ENCODE results near the gene FBLN2. TPM values are rescaled to one million over a fixed set of nuclear protein-coding genes. Genes with fewer than 3 reads are reported as not detected.
A peak's percentile ranks its signal among the peaks of the same experiment; 100 is the strongest.
"Not testable (repeated sequence)": the region's sequence is repeated elsewhere in the genome, so short reads cannot be mapped to it uniquely, and the experiment has no call there.

FBLN2 gene
- 10 to 100 TPM in 2 of 6 donors, 1 to 10 TPM in 4; 4.8 to 17.8 (median 8.0) TPM for polyA plus RNA-seq (ENCODE audit: low read depth in 6 of 6)

GRCh38 chr3:13548696-13549622 lies at the start of gene FBLN2:
Gene FBLN2, plus strand, starts transcription at chr3:13549125. Its CDS starts 21,231 bp downstream, at chr3:13570356.
- peak; percentile 60 for DNase-seq
- Mint-ChIP-seq H3K9me3 (no peaks in the 10 kb centered on the region), H3K4me3 (peak within 1 kb of the TSS; percentile 77 to 92 (median 86)), H3K4me1 (peaks cover 39 to 61% (median 53%) of the 10 kb centered on the region in 3 donors), H3K27ac (peak within 1 kb of the TSS; percentile 49 to 95 (median 81)), H3K27me3 (peaks cover 4 to 37% (median 16%) of the 10 kb centered on the region in 3 donors), H3K36me3 (no peaks in the 10 kb centered on the region)
- peak; percentile 55 to 61 for ATAC-seq (ENCODE audit: low read depth in 2 of 2)

GRCh38 chr3:13499246-13499645 lies 49.7 kb upstream of the FBLN2 start:
- ATAC-seq (ENCODE audit: low read depth in 2 of 2); H3K36me3 Mint-ChIP-seq; H3K4me1 Mint-ChIP-seq; H3K9me3 Mint-ChIP-seq; H3K27ac Mint-ChIP-seq; DNase-seq; H3K4me3 Mint-ChIP-seq: not testable (repeated sequence)
- H3K27me3 Mint-ChIP-seq: peaks cover 3 to 24% (median 9%) of the 10 kb centered on the region in 3 donors

DNA sequence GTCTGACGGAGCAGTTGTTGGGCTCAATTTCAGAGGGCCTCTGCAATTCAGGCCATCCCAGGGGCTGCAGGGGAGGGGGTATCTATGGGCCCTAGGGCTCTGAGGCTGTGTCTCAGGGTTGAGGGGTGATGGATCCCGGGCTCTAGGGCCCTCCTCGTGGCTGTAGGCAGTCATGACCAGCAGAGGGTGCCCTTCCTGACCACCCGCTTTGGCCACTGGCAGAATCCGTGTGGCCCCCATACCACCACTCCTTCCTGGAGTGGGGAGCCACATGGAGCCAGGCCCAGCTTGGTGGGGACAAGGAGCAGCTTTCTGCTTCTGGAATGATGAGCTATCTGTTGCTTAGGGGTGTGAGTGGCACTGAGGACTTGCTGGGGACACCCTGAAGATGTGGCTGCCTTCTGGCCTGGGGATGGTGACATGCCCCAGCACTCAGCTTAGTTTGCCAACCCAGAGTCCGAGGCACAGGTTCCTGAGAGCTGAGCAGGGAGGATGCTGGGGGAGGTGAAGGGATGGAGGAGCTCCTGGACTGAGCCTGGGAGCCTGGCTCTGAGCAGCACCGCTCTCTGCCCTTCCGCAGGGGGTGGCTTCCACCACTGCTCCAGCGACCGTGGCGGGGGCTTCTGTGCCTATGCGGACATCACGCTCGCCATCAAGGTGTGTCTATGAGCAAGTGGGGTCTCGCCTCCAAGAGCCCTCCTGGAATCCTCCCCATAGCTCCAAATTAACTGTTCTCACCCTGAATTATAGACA lies 48.6 kb upstream of the FBLN2 start:
- Mint-ChIP-seq H3K4me3 (no peak overlapping the region), H3K9me3 (no peaks in the 10 kb centered on the region), H3K27me3 (peaks cover 3 to 17% (median 5%) of the 10 kb centered on the region in 3 donors), H3K36me3 (no peaks in the 10 kb centered on the region), H3K27ac (no peak overlapping the region), H3K4me1 (peaks cover 0 to 4% (median 0%) of the 10 kb centered on the region in 3 donors)
- ATAC-seq (ENCODE audit: low read depth in 2 of 2): no peak
- DNase-seq: no peak

GRCh38 chr3:13501056-13501455 lies 47.9 kb upstream of the FBLN2 start:
- H3K4me3 Mint-ChIP-seq: no peak overlapping the region
- no peak for ATAC-seq (ENCODE audit: low read depth in 2 of 2)

GRCh38 chr3:13501521-13501920 lies 47.4 kb upstream of the FBLN2 start:
- Mint-ChIP-seq H3K9me3 (no peaks in the 10 kb centered on the region), H3K4me1 (no peaks in the 10 kb centered on the region), H3K4me3 (no peak overlapping the region), H3K27me3 (peaks cover 0 to 12% (median 0%) of the 10 kb centered on the region in 3 donors), H3K27ac (no peak overlapping the region), H3K36me3 (no peaks in the 10 kb centered on the region)
- ATAC-seq (ENCODE audit: low read depth in 2 of 2): no peak
- no peak for DNase-seq

More at GRCh38 chr3:13501056-13501455, 47.9 kb upstream of the FBLN2 start:
- Mint-ChIP-seq H3K27me3 (peaks cover 0 to 12% (median 0%) of the 10 kb centered on the region in 3 donors), H3K27ac (peak overlapping the region in 1 of 6 donors; percentile 74), H3K36me3 (no peaks in the 10 kb centered on the region), H3K9me3 (no peaks in the 10 kb centered on the region), H3K4me1 (no peaks in the 10 kb centered on the region)
- no peak for DNase-seq

GRCh38 chr3:13501958-13502790 lies 46.8 kb upstream of the FBLN2 start:
- H3K36me3 Mint-ChIP-seq: no peaks in the 10 kb centered on the region
- H3K9me3 Mint-ChIP-seq: no peaks in the 10 kb centered on the region
- DNase-seq (no peak), ATAC-seq (ENCODE audit: low read depth in 2 of 2) (no peak)
- no peak overlapping the region for H3K4me3 Mint-ChIP-seq
- peak overlapping the region in 2 of 6 donors; percentile 44 to 78 for H3K27ac Mint-ChIP-seq
- peaks cover 0 to 12% (median 0%) of the 10 kb centered on the region in 3 donors for H3K27me3 Mint-ChIP-seq
- peaks cover 0 to 3% (median 0%) of the 10 kb centered on the region in 3 donors for H3K4me1 Mint-ChIP-seq

GRCh38 chr3:13502791-13503060 lies 46.2 kb upstream of the FBLN2 start:
- ATAC-seq (ENCODE audit: low read depth in 2 of 2): no peak
- no peak for DNase-seq

DNA sequence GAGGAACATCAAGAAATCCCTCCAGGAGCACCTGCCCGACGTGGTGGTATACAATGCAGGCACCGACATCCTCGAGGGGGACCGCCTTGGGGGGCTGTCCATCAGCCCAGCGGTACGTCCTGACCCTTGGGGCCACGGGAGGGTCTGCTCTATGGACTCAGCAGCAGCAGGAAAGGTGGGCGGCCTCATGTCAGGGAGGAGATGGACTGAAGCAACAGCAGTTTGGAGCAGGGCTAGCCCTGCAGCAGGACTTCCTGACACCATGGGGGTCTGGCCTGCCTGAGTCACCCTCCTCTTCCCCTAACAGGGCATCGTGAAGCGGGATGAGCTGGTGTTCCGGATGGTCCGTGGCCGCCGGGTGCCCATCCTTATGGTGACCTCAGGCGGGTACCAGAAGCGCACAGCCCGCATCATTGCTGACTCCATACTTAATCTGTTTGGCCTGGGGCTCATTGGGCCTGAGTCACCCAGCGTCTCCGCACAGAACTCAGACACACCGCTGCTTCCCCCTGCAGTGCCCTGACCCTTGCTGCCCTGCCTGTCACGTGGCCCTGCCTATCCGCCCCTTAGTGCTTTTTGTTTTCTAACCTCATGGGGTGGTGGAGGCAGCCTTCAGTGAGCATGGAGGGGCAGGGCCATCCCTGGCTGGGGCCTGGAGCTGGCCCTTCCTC lies 44.6 kb upstream of the FBLN2 start:
- DNase-seq: no peak
- H3K27ac Mint-ChIP-seq: no peak overlapping the region
- H3K36me3 Mint-ChIP-seq: no peaks in the 10 kb centered on the region
- no peak for ATAC-seq (ENCODE audit: low read depth in 2 of 2)
- H3K4me3 Mint-ChIP-seq: no peak overlapping the region
- H3K27me3 Mint-ChIP-seq: peaks cover 0 to 16% (median 0%) of the 10 kb centered on the region in 3 donors
- H3K4me1 Mint-ChIP-seq: peaks cover 0 to 7% (median 0%) of the 10 kb centered on the region in 3 donors
- H3K9me3 Mint-ChIP-seq: no peaks in the 10 kb centered on the region

More at GRCh38 chr3:13502791-13503060, 46.2 kb upstream of the FBLN2 start:
- H3K27ac Mint-ChIP-seq: no peak overlapping the region
- no peaks in the 10 kb centered on the region for H3K36me3 Mint-ChIP-seq
- peaks cover 0 to 7% (median 0%) of the 10 kb centered on the region in 3 donors for H3K4me1 Mint-ChIP-seq
- H3K9me3 Mint-ChIP-seq: no peaks in the 10 kb centered on the region
- H3K27me3 Mint-ChIP-seq: peaks cover 0 to 16% (median 0%) of the 10 kb centered on the region in 3 donors
- no peak overlapping the region for H3K4me3 Mint-ChIP-seq

DNA sequence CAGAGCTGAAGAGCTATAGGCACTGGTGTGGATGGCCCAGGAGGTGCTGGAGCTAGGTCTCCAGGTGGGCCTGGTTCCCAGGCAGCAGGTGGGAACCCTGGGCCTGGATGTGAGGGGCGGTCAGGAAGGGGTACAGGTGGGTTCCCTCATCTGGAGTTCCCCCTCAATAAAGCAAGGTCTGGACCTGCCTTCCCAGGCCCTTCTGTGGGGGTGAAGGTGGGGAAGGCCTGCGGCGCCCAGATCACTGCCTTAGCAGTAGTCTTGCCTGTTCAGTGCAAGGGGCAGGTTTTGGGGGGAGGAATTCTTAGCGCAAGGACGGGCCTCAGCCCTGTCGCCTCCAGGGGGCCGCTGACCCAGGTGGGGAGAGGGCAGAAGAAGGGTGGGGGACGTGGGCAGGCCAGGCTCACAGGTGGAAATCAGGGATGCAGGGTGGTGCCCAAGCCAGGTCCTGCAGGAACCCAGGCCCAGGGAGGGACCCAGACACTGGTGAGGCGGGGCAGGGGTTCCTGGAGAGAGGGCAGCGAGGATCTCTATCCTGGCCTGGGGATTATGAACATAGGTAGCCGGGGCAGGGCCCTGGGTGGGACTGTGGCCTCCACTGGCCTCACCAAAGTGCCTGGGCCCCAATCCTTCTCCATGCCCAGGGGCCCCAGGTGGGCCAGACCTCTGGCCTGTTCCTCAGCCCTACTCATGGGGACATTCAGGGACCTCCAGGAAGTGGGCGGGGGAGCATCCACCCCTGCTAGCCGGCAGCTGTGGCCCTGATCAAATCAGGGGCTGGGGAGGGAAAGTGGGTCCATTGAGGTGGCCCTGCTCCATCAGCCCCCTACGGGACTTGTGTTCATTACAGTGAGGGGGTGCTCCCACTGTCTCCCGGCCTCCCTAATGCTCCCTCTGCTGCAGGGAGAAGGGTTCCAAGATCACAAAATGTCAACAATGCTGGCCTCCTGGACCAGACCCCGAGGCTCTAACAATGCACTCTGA lies 43.5 kb upstream of the FBLN2 start:
- H3K36me3 Mint-ChIP-seq: no peaks in the 10 kb centered on the region
- H3K9me3 Mint-ChIP-seq: no peaks in the 10 kb centered on the region
- H3K27me3 Mint-ChIP-seq: peaks cover 0 to 10% (median 0%) of the 10 kb centered on the region in 3 donors
- no peak overlapping the region for H3K4me3 Mint-ChIP-seq
- peaks cover 0 to 7% (median 0%) of the 10 kb centered on the region in 3 donors for H3K4me1 Mint-ChIP-seq
- no peak for DNase-seq
- no peak overlapping the region for H3K27ac Mint-ChIP-seq
- ATAC-seq (ENCODE audit: low read depth in 2 of 2): no peak

DNA sequence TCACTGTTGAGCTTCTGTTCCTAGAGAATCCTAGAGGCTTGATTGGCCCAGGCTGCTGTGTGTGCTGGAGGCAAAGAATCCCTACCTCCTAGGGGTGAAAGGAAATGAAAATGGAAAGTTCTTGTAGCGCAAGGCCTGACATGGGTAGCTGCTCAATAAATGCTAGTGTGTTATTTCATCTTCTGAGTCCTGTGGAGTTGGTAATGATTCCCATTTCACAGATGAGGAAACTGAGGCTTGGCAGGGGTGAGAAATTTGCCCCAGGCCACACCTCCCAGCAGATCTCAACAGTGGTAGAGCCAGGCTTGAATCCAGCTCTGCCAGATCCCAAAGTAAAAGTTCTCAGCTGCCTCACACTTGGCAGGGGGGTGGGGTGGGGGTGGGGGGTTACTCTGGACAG lies 42.7 kb upstream of the FBLN2 start:
- H3K9me3 Mint-ChIP-seq: no peaks in the 10 kb centered on the region
- peaks cover 0 to 10% (median 0%) of the 10 kb centered on the region in 3 donors for H3K27me3 Mint-ChIP-seq
- H3K4me3 Mint-ChIP-seq: no peak overlapping the region
- ATAC-seq (ENCODE audit: low read depth in 2 of 2) (no peak), DNase-seq (no peak)
- no peak overlapping the region for H3K27ac Mint-ChIP-seq
- peaks cover 0 to 7% (median 0%) of the 10 kb centered on the region in 3 donors for H3K4me1 Mint-ChIP-seq
- H3K36me3 Mint-ChIP-seq: no peaks in the 10 kb centered on the region

DNA sequence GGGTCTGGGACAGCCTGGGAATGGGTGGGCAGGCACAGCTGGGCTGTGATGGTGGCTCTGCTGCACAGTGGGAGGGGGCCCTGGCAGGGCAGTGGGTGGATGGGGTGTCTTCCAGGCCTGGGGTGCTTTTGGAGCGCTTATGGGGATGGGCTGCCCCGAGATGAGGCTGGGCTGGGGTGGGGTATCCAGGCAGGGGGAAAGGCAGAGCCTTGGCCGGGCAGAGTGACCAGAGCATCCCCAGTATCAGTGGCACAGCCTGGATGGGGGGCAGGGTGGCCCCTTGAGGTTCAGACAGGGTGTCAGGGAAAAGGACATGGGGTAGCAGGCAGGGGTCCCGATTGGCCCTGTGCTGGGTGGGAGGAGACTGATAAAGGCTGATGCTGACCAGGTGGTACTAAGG lies 42.2 kb upstream of the FBLN2 start:
- Mint-ChIP-seq H3K27ac (peak overlapping the region in 2 of 6 donors; percentile 27 to 30), H3K36me3 (no peaks in the 10 kb centered on the region), H3K4me3 (no peak overlapping the region), H3K27me3 (peaks cover 0 to 9% (median 0%) of the 10 kb centered on the region in 3 donors), H3K4me1 (peaks cover 0 to 7% (median 0%) of the 10 kb centered on the region in 3 donors), H3K9me3 (no peaks in the 10 kb centered on the region)
- DNase-seq: no peak
- ATAC-seq (ENCODE audit: low read depth in 2 of 2): no peak

- H3K9me3 Mint-ChIP-seq: no peaks in the 10 kb centered on the region
- DNase-seq: no peak
- peaks cover 0 to 5% (median 0%) of the 10 kb centered on the region in 3 donors for H3K27me3 Mint-ChIP-seq
- H3K4me1 Mint-ChIP-seq: peaks cover 0 to 7% (median 0%) of the 10 kb centered on the region in 3 donors
- H3K4me3 Mint-ChIP-seq: no peak overlapping the region
- no peak overlapping the region for H3K27ac Mint-ChIP-seq
- no peaks in the 10 kb centered on the region for H3K36me3 Mint-ChIP-seq
- no peak for ATAC-seq (ENCODE audit: low read depth in 2 of 2)
Measured at GRCh38 chr3:13507247-13507569, 41.7 kb upstream of the FBLN2 start.
